Measurements from ENCODE around the gene BTN1A1.
A peak's percentile ranks its signal among the peaks of the same experiment; 100 is the strongest.

BTN1A1 gene

GRCh38 chr6:26470643-26471042, 29.5 kb upstream of the BTN1A1 start:
- no peak overlapping the region for H3K27ac Mint-ChIP-seq
- no peak for DNase-seq
- peaks cover 71% of the 10 kb centered on the region for H3K36me3 Mint-ChIP-seq
- H3K4me3 Mint-ChIP-seq: no peak overlapping the region
- CTCF ChIA-PET: no interaction called here
- no peaks in the 10 kb centered on the region for H3K27me3 Mint-ChIP-seq
- H3K9me3 Mint-ChIP-seq: peaks cover 12% of the 10 kb centered on the region
- H3K4me1 Mint-ChIP-seq: peaks cover 36% of the 10 kb centered on the region

- Mint-ChIP-seq H3K9me3 (peaks cover 12% of the 10 kb centered on the region), H3K36me3 (peaks cover 64% of the 10 kb centered on the region), H3K27me3 (no peaks in the 10 kb centered on the region), H3K27ac (peak overlapping the region; percentile 100), H3K4me3 (no peak overlapping the region), H3K4me1 (peaks cover 48% of the 10 kb centered on the region)
- no peak for DNase-seq
- CTCF ChIA-PET: interaction anchor here (1.7 kb wide), 1 partner anchor 27 kb away, joined by 4 read pairs; no protein-coding TSS in a partner anchor
Observed at GRCh38 chr6:26471970-26472369, 28.1 kb upstream of the BTN1A1 start.

- no peaks in the 10 kb centered on the region for H3K27me3 Mint-ChIP-seq
- peaks cover 12% of the 10 kb centered on the region for H3K9me3 Mint-ChIP-seq
- peaks cover 60% of the 10 kb centered on the region for H3K36me3 Mint-ChIP-seq
- DNase-seq: no peak
- peak overlapping the region; percentile 92 for H3K4me3 Mint-ChIP-seq
- peak overlapping the region; percentile 100 for H3K27ac Mint-ChIP-seq
- CTCF ChIA-PET: interaction anchor here (1.7 kb wide), 1 partner anchor 28 kb away, joined by 4 read pairs; no protein-coding TSS in a partner anchor
- H3K4me1 Mint-ChIP-seq: peaks cover 51% of the 10 kb centered on the region
Observed at GRCh38 chr6:26472549-26473290, 27.4 kb upstream of the BTN1A1 start.

- no peak for DNase-seq
- peaks cover 54% of the 10 kb centered on the region for H3K36me3 Mint-ChIP-seq
- H3K27me3 Mint-ChIP-seq: no peaks in the 10 kb centered on the region
- peaks cover 51% of the 10 kb centered on the region for H3K4me1 Mint-ChIP-seq
- peak overlapping the region; percentile 92 for H3K4me3 Mint-ChIP-seq
- CTCF ChIA-PET: interaction anchor here (1.7 kb wide), 1 partner anchor 28 kb away, joined by 4 read pairs; no protein-coding TSS in a partner anchor
- H3K27ac Mint-ChIP-seq: peak overlapping the region; percentile 100
- H3K9me3 Mint-ChIP-seq: peaks cover 12% of the 10 kb centered on the region
Observed at GRCh38 chr6:26473429-26473757, 26.7 kb upstream of the BTN1A1 start.

GRCh38 chr6:26473758-26474438, 26.2 kb upstream of the BTN1A1 start:
- DNase-seq: peak; percentile 89
- Mint-ChIP-seq H3K27me3 (no peaks in the 10 kb centered on the region), H3K27ac (peak overlapping the region; percentile 100), H3K4me3 (peak overlapping the region; percentile 92), H3K9me3 (peaks cover 12% of the 10 kb centered on the region), H3K4me1 (peaks cover 48% of the 10 kb centered on the region), H3K36me3 (peaks cover 49% of the 10 kb centered on the region)
- CTCF ChIA-PET: interaction anchor here (0.9 kb wide), 2 partner anchors 18 to 132 kb away, joined by 3 read pairs; no protein-coding TSS in a partner anchor

GRCh38 chr6:26474439-26474881, 25.6 kb upstream of the BTN1A1 start:
- peaks cover 12% of the 10 kb centered on the region for H3K9me3 Mint-ChIP-seq
- peak overlapping the region; percentile 92 for H3K4me3 Mint-ChIP-seq
- no peaks in the 10 kb centered on the region for H3K27me3 Mint-ChIP-seq
- peak overlapping the region; percentile 100 for H3K27ac Mint-ChIP-seq
- no peak for DNase-seq
- H3K36me3 Mint-ChIP-seq: peaks cover 46% of the 10 kb centered on the region
- H3K4me1 Mint-ChIP-seq: peaks cover 48% of the 10 kb centered on the region
- CTCF ChIA-PET: interaction anchor here (0.9 to 1.4 kb wide), 3 partner anchors 18 to 133 kb away, joined by 3 read pairs; no protein-coding TSS in a partner anchor

- Mint-ChIP-seq H3K9me3 (peaks cover 12% of the 10 kb centered on the region), H3K27ac (peak overlapping the region; percentile 100), H3K27me3 (no peaks in the 10 kb centered on the region), H3K4me1 (peaks cover 53% of the 10 kb centered on the region), H3K4me3 (no peak overlapping the region), H3K36me3 (peaks cover 39% of the 10 kb centered on the region)
- no peak for DNase-seq
- CTCF ChIA-PET: interaction anchor here (0.9 to 1.4 kb wide), 2 partner anchors 16 kb away, joined by 3 read pairs; no protein-coding TSS in a partner anchor
Observed at GRCh38 chr6:26475823-26476729, 24.0 kb upstream of the BTN1A1 start.

- H3K4me3 Mint-ChIP-seq: no peak overlapping the region
- no peaks in the 10 kb centered on the region for H3K27me3 Mint-ChIP-seq
- CTCF ChIA-PET: interaction anchor here (0.9 kb wide), 1 partner anchor 15 kb away, joined by 3 read pairs; no protein-coding TSS in a partner anchor
- H3K9me3 Mint-ChIP-seq: peaks cover 7% of the 10 kb centered on the region
- H3K36me3 Mint-ChIP-seq: peaks cover 31% of the 10 kb centered on the region
- H3K4me1 Mint-ChIP-seq: peaks cover 48% of the 10 kb centered on the region
- DNase-seq: no peak
- peak overlapping the region; percentile 53 for H3K27ac Mint-ChIP-seq
Observed at GRCh38 chr6:26476896-26477295, 23.2 kb upstream of the BTN1A1 start.

GRCh38 chr6:26477426-26477825, 22.7 kb upstream of the BTN1A1 start:
- no peak for DNase-seq
- Mint-ChIP-seq H3K27ac (no peak overlapping the region), H3K4me3 (no peak overlapping the region), H3K27me3 (no peaks in the 10 kb centered on the region), H3K4me1 (peaks cover 47% of the 10 kb centered on the region), H3K36me3 (peaks cover 27% of the 10 kb centered on the region), H3K9me3 (peaks cover 5% of the 10 kb centered on the region)
- CTCF ChIA-PET: no interaction called here

- Mint-ChIP-seq H3K9me3 (no peaks in the 10 kb centered on the region), H3K36me3 (peaks cover 20% of the 10 kb centered on the region), H3K4me1 (peaks cover 38% of the 10 kb centered on the region), H3K27me3 (no peaks in the 10 kb centered on the region), H3K4me3 (no peak overlapping the region), H3K27ac (no peak overlapping the region)
- CTCF ChIA-PET: no interaction called here
- no peak for DNase-seq
Observed at GRCh38 chr6:26478100-26478984, 21.8 kb upstream of the BTN1A1 start.

GRCh38 chr6:26478985-26479278, 21.2 kb upstream of the BTN1A1 start:
- Mint-ChIP-seq H3K27me3 (no peaks in the 10 kb centered on the region), H3K4me3 (no peak overlapping the region), H3K27ac (no peak overlapping the region), H3K36me3 (peaks cover 18% of the 10 kb centered on the region), H3K9me3 (no peaks in the 10 kb centered on the region), H3K4me1 (peaks cover 34% of the 10 kb centered on the region)
- CTCF ChIA-PET: interaction anchor here (1.1 kb wide), 1 partner anchor 90 kb away, joined by 4 read pairs; no protein-coding TSS in a partner anchor
- no peak for DNase-seq

GRCh38 chr6:26482338-26482737, 17.8 kb upstream of the BTN1A1 start:
- Mint-ChIP-seq H3K36me3 (peaks cover 5% of the 10 kb centered on the region), H3K4me3 (no peak overlapping the region), H3K4me1 (peaks cover 6% of the 10 kb centered on the region), H3K27me3 (no peaks in the 10 kb centered on the region), H3K27ac (no peak overlapping the region), H3K9me3 (peaks cover 3% of the 10 kb centered on the region)
- DNase-seq: no peak
- CTCF ChIA-PET: no interaction called here

- CTCF ChIA-PET: no interaction called here
- Mint-ChIP-seq H3K27ac (no peak overlapping the region), H3K4me1 (peaks cover 6% of the 10 kb centered on the region), H3K27me3 (peaks cover 6% of the 10 kb centered on the region), H3K4me3 (no peak overlapping the region), H3K9me3 (peaks cover 10% of the 10 kb centered on the region), H3K36me3 (peaks cover 9% of the 10 kb centered on the region)
- no peak for DNase-seq
Observed at GRCh38 chr6:26483727-26484126, 16.4 kb upstream of the BTN1A1 start.
